WTC11 (cell line): ENCODE data around the gene SLC49A3. TPM values are rescaled to one million over a fixed set of nuclear protein-coding genes. Genes with fewer than 3 reads are reported as not detected.

ENCODE experiments used
- ATAC-seq: fragments of 200-7000 bp; cut with Tn5 transposase; 2 replicates; pipeline ENCODE4 v1.10.0; 2021; ENCODE audit warnings: mild to moderate bottlenecking, moderate library complexity
- CTCF ChIA-PET: fragments of 300-600 bp; sonication (Branson Sonifier 250); formaldehyde crosslinking; loops from one replicate; lab custom pipeline; 2021; ENCODE audit warnings: antibody characterized with exemption; lab: Charles Lee
- POLR2A ChIA-PET: fragments of 350-600 bp; sonication (Branson Sonifier 250); formaldehyde crosslinking; loops from one replicate; lab custom pipeline; 2021; ENCODE audit warnings: antibody characterized with exemption; lab: Charles Lee
- DNase-seq: peaks from one replicate; pipeline ENCODE4 v3.0.0; 2021; ENCODE audit warnings: low spot score
- H3K27ac Mint-ChIP-seq: 2 replicates; pipeline ENCODE4 v1.8.0; 2021; ENCODE audit warnings: mixed read lengths
- H3K27me3 Mint-ChIP-seq: 2 replicates; pipeline ENCODE4 v1.8.0; 2021; ENCODE audit warnings: low read depth, mild to moderate bottlenecking, moderate library complexity, mixed read lengths
- H3K36me3 Mint-ChIP-seq: 2 replicates; pipeline ENCODE4 v1.8.0; 2021; ENCODE audit warnings: mixed read lengths
- H3K4me1 Mint-ChIP-seq: 2 replicates; pipeline ENCODE4 v1.8.0; 2022; ENCODE audit warnings: mixed read lengths
- H3K4me3 Mint-ChIP-seq: 2 replicates; pipeline ENCODE4 v1.8.0; 2021; ENCODE audit warnings: mild to moderate bottlenecking, moderate library complexity, mixed read lengths
- H3K9me3 Mint-ChIP-seq: 2 replicates; pipeline ENCODE4 v1.8.0; 2021; ENCODE audit warnings: mixed read lengths
- CDX4 ChIP-seq: fragments of 250-450 bp; sonication (Bioruptor Pico); IDR thresholded peaks from 2 replicates; pipeline ENCODE4 v1.9.0; 2021; ENCODE audit warnings: moderate library complexity, mild to moderate bottlenecking, inconsistent platforms, borderline replicate concordance
- ELF4 ChIP-seq: sonication (generic); formaldehyde crosslinking; IDR thresholded peaks from 2 replicates; pipeline ENCODE4 v1.8.1; 2022; ENCODE audit warnings: low read depth, mild to moderate bottlenecking, moderate library complexity, missing genetic modification reagents
- HMGA2 ChIP-seq: fragments of 250-450 bp; sonication (Bioruptor Pico); IDR thresholded peaks from 2 replicates; pipeline ENCODE4 v1.4.0; 2021; ENCODE audit warnings: mild to moderate bottlenecking, moderate library complexity
- IRF1 ChIP-seq: sonication (generic); formaldehyde crosslinking; IDR thresholded peaks from 2 replicates; pipeline ENCODE4 v1.8.0; 2023; ENCODE audit warnings: missing genetic modification reagents
- JUN ChIP-seq: sonication (generic); formaldehyde crosslinking; IDR thresholded peaks from 2 replicates; pipeline ENCODE4 v1.8.0; 2023; ENCODE audit warnings: mild to moderate bottlenecking, missing genetic modification reagents
- NR1H2 ChIP-seq: sonication (generic); formaldehyde crosslinking; IDR thresholded peaks from 2 replicates; pipeline ENCODE4 v1.9.0; 2021; ENCODE audit warnings: mild to moderate bottlenecking, moderate library complexity, missing genetic modification reagents
- NR2C2 ChIP-seq: sonication (generic); formaldehyde crosslinking; IDR thresholded peaks from 2 replicates; pipeline ENCODE4 v1.8.0; 2022; ENCODE audit warnings: mild to moderate bottlenecking, missing genetic modification reagents
- OVOL2 ChIP-seq: fragments of 250-450 bp; sonication (Bioruptor Pico); IDR thresholded peaks from 2 replicates; pipeline ENCODE4 v1.9.0; 2021; ENCODE audit warnings: mild to moderate bottlenecking, borderline replicate concordance
- ZBTB43 ChIP-seq: sonication (generic); formaldehyde crosslinking; IDR thresholded peaks from 2 replicates; pipeline ENCODE4 v1.8.1; 2023; ENCODE audit warnings: mild to moderate bottlenecking, missing genetic modification reagents
- ZNF121 ChIP-seq: sonication (generic); formaldehyde crosslinking; IDR thresholded peaks from 2 replicates; pipeline ENCODE4 v1.8.0; 2023; ENCODE audit warnings: missing genetic modification reagents
- ZNF263 ChIP-seq: sonication (generic); formaldehyde crosslinking; IDR thresholded peaks from 2 replicates; pipeline ENCODE4 v1.8.1; 2022; ENCODE audit warnings: low read depth, mild to moderate bottlenecking, moderate library complexity, missing genetic modification reagents
- ZNF416 ChIP-seq: fragments of 250-450 bp; sonication (Bioruptor Pico); IDR thresholded peaks from 2 replicates; pipeline ENCODE4 v1.9.0; 2021; ENCODE audit warnings: mild to moderate bottlenecking, inconsistent platforms
- total RNA-seq: library from RNA; stranded (reverse); gene quantifications from 3 replicates; pipeline ENCODE4 v1.2.3, GENCODE V29; 2021
- TF ChIP-seq, protein P1 (sequence below): sonication (generic); formaldehyde crosslinking; IDR thresholded peaks from 2 replicates; pipeline ENCODE4 v1.8.0; 2022; ENCODE audit warnings: mild to moderate bottlenecking, missing genetic modification reagents
- TF ChIP-seq, protein P2 (sequence below): sonication (generic); formaldehyde crosslinking; IDR thresholded peaks from 2 replicates; pipeline ENCODE4 v1.8.1; 2023; ENCODE audit warnings: mild to moderate bottlenecking, missing genetic modification reagents
- TF ChIP-seq, protein P3 (sequence below): sonication (generic); formaldehyde crosslinking; IDR thresholded peaks from 2 replicates; pipeline ENCODE4 v1.8.0; 2022; ENCODE audit warnings: mild to moderate bottlenecking, missing genetic modification reagents
- TF ChIP-seq, protein P4 (sequence below): sonication (generic); formaldehyde crosslinking; IDR thresholded peaks from 2 replicates; pipeline ENCODE4 v1.8.1; 2022; ENCODE audit warnings: low read depth, missing genetic modification reagents, borderline replicate concordance

SLC49A3 gene
- total RNA-seq, 1 experiment from 2014 or later, result 5.8 TPM

GRCh38 chr4:665381-665750 is 23.6 kb downstream of the SLC49A3 start (continued):
- TF ChIP-seq CDX4 (CRISPR knock-in tag) (no peak), ZNF263 (CRISPR knock-in tag) (no peak), ZBTB43 (CRISPR knock-in tag) (no peak)
- TF ChIP-seq, protein P1, sequence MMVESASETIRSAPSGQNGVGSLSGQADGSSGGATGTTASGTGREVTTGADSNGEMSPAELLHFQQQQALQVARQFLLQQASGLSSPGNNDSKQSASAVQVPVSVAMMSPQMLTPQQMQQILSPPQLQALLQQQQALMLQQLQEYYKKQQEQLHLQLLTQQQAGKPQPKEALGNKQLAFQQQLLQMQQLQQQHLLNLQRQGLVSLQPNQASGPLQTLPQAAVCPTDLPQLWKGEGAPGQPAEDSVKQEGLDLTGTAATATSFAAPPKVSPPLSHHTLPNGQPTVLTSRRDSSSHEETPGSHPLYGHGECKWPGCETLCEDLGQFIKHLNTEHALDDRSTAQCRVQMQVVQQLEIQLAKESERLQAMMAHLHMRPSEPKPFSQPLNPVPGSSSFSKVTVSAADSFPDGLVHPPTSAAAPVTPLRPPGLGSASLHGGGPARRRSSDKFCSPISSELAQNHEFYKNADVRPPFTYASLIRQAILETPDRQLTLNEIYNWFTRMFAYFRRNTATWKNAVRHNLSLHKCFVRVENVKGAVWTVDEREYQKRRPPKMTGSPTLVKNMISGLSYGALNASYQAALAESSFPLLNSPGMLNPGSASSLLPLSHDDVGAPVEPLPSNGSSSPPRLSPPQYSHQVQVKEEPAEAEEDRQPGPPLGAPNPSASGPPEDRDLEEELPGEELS (CRISPR knock-in tag), result no peak
- TF ChIP-seq, protein P2, sequence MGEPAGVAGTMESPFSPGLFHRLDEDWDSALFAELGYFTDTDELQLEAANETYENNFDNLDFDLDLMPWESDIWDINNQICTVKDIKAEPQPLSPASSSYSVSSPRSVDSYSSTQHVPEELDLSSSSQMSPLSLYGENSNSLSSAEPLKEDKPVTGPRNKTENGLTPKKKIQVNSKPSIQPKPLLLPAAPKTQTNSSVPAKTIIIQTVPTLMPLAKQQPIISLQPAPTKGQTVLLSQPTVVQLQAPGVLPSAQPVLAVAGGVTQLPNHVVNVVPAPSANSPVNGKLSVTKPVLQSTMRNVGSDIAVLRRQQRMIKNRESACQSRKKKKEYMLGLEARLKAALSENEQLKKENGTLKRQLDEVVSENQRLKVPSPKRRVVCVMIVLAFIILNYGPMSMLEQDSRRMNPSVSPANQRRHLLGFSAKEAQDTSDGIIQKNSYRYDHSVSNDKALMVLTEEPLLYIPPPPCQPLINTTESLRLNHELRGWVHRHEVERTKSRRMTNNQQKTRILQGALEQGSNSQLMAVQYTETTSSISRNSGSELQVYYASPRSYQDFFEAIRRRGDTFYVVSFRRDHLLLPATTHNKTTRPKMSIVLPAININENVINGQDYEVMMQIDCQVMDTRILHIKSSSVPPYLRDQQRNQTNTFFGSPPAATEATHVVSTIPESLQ, result no peak

GRCh38 chr4:664713-665231 is 24.2 kb downstream of the SLC49A3 start:
- POLR2A ChIA-PET, result interaction anchor here (0.7 to 1.1 kb wide), 3 partner anchors 10 to 43 kb away, joined by 3 to 4 read pairs (median 3); partner anchors contain the start of genes ATP5ME and MYL5
- CTCF ChIA-PET, result interaction anchor here (0.7 to 2.6 kb wide), 6 partner anchors 9 to 88 kb away, joined by 3 to 17 read pairs (median 8); partner anchors contain the start of genes ATP5ME and MYL5
- ATAC-seq (no peak), DNase-seq (no peak)
- Mint-ChIP-seq H3K27ac (no peak overlapping the region), H3K36me3 (no peaks in the 10 kb centered on the region; the same call in none of the 2 replicates), H3K4me1 (peaks cover 3% of the 10 kb centered on the region), H3K4me3 (peak overlapping the region; percentile 70), H3K9me3 (peaks cover 4% of the 10 kb centered on the region; the same call in 1 of the 2 replicates), H3K27me3 (no peaks in the 10 kb centered on the region; the same call in 1 of the 2 replicates)
- TF ChIP-seq OVOL2 (no peak), JUN (CRISPR knock-in tag) (no peak), ZNF121 (CRISPR knock-in tag) (peak; percentile 14; the same call in 1 of the 2 replicates)

DNA sequence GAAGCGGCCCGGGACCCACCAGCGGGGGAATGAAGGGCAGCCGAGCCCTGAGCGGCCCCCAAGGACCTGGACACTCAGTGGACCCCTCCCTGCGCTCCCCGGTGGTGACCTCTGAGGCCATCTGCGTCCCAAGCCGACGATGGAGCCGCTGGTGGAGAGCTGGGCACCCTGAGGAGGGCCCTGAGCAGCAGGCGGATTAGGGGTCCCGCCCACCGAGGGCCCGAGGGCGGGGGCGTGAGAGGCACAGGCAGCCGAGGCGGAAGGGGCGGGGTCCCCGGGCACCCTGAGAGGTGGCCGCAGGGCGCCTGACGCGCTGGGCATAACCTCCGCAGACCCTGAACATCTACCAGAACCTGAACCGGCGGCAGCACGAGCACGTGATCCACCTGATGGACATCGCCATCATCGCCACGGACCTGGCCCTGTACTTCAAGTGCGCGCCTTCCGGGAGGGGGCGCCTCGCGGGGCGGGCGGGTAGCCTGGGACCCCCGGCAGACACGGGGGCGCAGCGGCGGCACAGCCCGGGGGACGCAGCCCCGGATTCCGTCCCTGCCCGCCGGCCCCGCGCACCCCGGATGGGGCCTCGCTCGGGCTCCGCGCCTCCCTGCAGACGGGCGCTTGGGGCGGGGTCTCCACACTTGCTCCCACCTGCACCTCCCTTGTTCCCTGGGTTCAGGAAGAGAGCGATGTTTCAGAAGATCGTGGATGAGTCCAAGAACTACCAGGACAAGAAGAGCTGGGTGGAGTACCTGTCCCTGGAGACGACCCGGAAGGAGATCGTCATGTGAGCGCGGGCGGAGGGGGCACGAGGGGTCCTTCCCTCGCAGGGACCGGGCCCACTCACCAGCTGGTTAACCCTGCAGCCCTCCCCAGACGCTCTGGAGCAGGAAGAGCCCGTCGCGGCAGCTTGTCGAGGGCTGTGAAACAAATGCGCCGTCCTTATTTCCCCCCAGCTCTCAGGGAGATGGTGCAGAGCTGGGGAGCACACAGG is 25.2 kb downstream of the SLC49A3 start:
- H3K36me3 Mint-ChIP-seq, result peaks cover 4% of the 10 kb centered on the region
- H3K4me3 Mint-ChIP-seq, result peak overlapping the region; percentile 70
- no peaks in the 10 kb centered on the region; the same call in 1 of the 2 replicates for H3K27me3 Mint-ChIP-seq
- peak; percentile 68 for ATAC-seq
- POLR2A ChIA-PET, result interaction anchor here (0.7 to 1.1 kb wide), 4 partner anchors 11 to 52 kb away, joined by 3 to 4 read pairs (median 3); partner anchors contain the start of genes ATP5ME and MYL5
- DNase-seq, result peak; percentile 71
- H3K27ac Mint-ChIP-seq, result no peak overlapping the region
- peaks cover 9% of the 10 kb centered on the region; the same call in 1 of the 2 replicates for H3K9me3 Mint-ChIP-seq
- CTCF ChIA-PET, result interaction anchor here (0.7 to 2.6 kb wide), 8 partner anchors 10 to 87 kb away, joined by 3 to 17 read pairs (median 4); partner anchors contain the start of genes ATP5ME and MYL5
- H3K4me1 Mint-ChIP-seq, result peaks cover 3% of the 10 kb centered on the region
- TF ChIP-seq IRF1 (CRISPR knock-in tag), result no peak
- no peak for TF ChIP-seq NR1H2 (CRISPR knock-in tag)
- TF ChIP-seq, protein P3, sequence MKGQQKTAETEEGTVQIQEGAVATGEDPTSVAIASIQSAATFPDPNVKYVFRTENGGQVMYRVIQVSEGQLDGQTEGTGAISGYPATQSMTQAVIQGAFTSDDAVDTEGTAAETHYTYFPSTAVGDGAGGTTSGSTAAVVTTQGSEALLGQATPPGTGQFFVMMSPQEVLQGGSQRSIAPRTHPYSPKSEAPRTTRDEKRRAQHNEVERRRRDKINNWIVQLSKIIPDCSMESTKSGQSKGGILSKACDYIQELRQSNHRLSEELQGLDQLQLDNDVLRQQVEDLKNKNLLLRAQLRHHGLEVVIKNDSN (CRISPR knock-in tag), result peak; percentile 73
- no peak for TF ChIP-seq ELF4 (CRISPR knock-in tag)
- peak; percentile 83 for TF ChIP-seq NR2C2 (CRISPR knock-in tag)
- no peak for TF ChIP-seq ZNF416 (CRISPR knock-in tag)
- TF ChIP-seq, protein P1 (CRISPR knock-in tag), result 0 out of 2 replicates have a peak, but pooled peaks have one; percentile 61
- TF ChIP-seq HMGA2 (CRISPR knock-in tag), result no peak
- TF ChIP-seq, protein P4, sequence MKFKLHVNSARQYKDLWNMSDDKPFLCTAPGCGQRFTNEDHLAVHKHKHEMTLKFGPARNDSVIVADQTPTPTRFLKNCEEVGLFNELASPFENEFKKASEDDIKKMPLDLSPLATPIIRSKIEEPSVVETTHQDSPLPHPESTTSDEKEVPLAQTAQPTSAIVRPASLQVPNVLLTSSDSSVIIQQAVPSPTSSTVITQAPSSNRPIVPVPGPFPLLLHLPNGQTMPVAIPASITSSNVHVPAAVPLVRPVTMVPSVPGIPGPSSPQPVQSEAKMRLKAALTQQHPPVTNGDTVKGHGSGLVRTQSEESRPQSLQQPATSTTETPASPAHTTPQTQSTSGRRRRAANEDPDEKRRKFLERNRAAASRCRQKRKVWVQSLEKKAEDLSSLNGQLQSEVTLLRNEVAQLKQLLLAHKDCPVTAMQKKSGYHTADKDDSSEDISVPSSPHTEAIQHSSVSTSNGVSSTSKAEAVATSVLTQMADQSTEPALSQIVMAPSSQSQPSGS (CRISPR knock-in tag), result no peak
